Astrocyte (in vitro differentiated cells and primary cell): Measurements from ENCODE around the gene PSMD12.

ENCODE experiments used
- CTCF ChIP-seq: IDR thresholded peaks from 2 replicates; pipeline ENCODE4 v1.5.1; 2011; ENCODE audit warnings: low read depth, mild to moderate bottlenecking, inconsistent platforms, low read length, moderate library complexity; ENCODE audit not compliant: insufficient read depth
- EZH2 ChIP-seq: IDR thresholded peaks from 2 replicates; pipeline ENCODE4 v1.6.1; 2012; ENCODE audit warnings: mild to moderate bottlenecking, low read length, inconsistent platforms; ENCODE audit not compliant: insufficient read depth

GRCh38 chr17:67399676-67400075, 33.3 kb upstream of the PSMD12 start:
- TF ChIP-seq CTCF (no peak), EZH2 (no peak)
